GM10266 (cell line): ENCODE data around the gene CASK.

Experiments used
- DNase-seq: peaks from one replicate; pipeline ENCODE4 v3.0.0; 2012; ENCODE audit errors: extremely low spot score
- TF ChIP-seq, protein P1 (sequence below): IDR thresholded peaks from 2 replicates; pipeline ENCODE4 v1.5.1; 2012; ENCODE audit warnings: mild to moderate bottlenecking, low read depth; ENCODE audit not compliant: control insufficient read depth, insufficient read depth; ENCODE audit errors: missing control alignments

Gene CASK

DNA sequence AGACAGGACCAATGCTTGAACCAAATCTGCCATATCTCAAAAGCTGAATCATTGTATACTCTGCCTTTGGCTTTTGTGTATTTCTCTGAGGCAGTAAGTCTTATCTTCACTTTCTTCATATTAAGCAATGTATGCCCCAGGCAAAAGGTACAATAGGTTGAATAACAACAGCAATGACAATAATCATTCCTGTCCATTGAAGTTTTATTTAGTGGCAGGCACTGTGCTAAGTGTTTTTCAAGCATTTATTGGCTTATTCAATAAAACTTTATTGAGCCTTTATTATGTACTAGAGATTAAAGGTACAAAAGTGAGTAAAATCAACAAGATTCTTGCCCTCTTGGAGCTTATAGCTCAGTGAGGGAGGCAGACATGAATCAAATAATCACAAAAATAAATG lies 8.2 kb upstream of the CASK start:
- no peak for DNase-seq
- TF ChIP-seq, protein P1, sequence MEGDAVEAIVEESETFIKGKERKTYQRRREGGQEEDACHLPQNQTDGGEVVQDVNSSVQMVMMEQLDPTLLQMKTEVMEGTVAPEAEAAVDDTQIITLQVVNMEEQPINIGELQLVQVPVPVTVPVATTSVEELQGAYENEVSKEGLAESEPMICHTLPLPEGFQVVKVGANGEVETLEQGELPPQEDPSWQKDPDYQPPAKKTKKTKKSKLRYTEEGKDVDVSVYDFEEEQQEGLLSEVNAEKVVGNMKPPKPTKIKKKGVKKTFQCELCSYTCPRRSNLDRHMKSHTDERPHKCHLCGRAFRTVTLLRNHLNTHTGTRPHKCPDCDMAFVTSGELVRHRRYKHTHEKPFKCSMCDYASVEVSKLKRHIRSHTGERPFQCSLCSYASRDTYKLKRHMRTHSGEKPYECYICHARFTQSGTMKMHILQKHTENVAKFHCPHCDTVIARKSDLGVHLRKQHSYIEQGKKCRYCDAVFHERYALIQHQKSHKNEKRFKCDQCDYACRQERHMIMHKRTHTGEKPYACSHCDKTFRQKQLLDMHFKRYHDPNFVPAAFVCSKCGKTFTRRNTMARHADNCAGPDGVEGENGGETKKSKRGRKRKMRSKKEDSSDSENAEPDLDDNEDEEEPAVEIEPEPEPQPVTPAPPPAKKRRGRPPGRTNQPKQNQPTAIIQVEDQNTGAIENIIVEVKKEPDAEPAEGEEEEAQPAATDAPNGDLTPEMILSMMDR, result no peak

DNA sequence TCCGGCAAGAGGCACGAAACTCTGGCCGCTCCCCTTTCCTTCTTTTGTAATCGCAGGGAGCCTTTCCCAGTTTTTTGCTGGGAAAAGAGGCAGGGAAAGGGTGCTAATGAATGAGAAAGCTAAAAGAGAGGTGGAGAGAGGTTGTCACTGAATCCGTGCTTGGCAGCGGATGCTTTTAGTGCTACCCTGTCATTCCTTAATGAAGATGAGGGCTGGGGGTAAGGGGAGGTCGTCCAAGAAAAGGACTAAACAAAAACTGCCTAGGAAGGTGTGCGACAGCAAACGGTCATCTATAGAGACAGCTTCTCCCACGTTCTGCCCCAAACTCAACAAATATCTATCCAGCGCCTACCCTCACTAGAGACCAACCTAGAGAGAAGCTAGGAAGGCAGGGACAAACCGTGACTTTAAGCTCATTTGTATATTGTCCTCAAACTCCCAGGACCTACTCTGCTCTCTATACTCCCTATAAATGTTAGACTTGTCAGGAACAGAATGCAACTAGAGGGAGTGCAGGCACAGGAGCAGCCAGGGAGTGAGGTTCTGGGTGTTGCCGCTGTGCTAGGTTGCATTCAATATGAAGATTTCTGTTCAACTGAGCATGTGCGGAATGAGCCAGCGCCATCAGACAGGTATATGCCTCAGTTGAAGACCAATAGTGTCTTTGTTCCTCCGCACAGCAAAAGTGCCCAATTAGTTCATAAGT lies 777 bp upstream of the CASK start:
- peak; percentile 7 for DNase-seq
- TF ChIP-seq, protein P1, result no peak

DNA sequence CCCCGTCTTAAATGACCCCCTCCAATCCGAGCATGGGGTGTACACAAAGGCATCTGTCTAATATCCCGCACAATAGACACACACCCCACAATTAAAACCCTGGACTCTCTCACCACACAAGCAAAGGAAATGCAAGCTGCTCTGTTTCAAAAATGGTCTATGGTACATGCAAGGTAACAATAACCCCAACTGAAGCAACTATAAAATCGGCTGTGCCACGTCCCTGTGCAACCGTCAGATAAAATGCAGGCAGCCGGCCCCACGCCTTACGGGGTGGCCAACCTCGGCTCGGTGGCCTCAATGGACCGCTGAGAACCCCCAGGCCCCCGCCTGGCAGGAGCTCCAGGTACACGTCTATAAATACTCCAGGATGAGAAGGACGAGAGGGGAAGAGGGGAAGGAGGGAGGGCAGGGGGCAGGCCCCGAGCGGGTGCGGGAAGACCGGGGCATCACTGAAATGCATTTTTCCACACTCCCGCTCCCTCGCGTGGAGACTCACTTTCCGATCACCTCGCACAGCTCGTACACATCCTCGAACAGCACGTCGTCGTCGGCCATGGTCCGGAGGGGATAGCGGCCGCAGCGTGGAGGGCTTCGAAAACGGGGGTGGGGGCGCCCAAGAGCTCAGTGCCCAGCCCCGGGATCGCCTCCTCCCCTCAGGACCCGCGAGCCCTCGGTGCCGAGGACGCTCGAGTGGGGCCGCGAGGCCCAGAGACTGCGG lies 763 bp downstream of the CASK start:
- DNase-seq, result no peak
- TF ChIP-seq, protein P1, result no peak

DNA sequence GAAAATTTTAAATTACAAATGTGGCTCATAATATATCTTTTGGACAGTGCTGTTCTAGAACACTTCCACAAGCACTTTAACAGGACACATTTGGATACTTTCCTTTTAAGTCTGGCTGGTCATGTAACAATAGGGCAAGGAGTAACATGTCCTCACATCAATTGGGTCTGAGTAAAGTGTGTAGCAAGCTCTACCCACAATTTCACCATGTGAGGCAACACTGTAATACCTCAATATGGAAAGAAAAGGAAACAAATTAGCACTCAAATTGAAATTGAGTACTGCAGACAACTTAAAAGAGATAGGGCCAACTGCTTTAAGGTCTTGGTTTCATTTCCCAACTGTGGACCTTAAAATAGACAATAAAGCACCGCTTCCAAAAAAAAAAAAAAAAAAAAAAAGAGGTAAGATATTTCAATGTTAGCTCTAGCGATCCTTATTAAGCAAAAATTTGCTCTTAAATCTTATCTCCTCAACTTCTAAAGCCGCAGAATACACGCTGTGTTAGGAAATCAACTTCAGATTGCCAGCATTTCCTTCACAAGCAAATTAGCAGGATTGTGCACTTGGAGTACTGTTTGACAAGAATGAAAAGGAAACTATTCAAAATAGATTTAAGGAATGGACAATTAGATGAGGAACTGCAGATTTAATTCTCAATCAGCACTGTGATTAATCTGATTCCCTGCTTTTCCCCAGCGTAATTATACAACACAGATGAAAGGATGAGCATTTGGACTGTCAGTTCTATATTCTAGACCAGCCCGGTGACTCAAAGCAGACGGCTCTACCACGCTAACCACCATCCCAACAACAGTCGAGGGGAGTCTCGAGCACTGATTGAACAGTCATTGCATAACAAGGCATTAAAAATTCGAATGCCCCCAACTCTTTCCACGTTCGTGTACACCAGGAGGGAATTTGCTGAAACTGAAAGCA lies 1.6 kb downstream of the CASK start:
- DNase-seq, result no peak
- TF ChIP-seq, protein P1, result no peak

DNA sequence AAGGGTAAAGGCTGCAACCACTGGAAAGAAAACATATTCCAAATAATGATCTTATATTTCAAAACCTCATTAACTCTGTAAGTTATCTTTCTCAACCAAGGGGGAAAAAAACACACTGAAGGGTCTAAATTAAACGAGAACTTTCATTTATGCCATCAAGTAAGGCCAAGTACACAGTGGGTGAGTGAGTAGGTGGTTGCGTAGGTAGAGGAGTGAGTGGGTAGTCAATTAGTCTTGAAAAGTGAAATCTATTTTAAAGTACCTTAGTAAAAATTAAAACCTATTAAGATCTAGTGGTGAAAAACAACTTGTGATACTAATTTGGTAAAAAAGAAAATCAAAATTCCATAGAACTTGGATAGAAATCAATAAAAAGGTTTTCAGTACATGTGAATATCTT lies 3.5 kb downstream of the CASK start:
- TF ChIP-seq, protein P1, result no peak
- no peak for DNase-seq

DNA sequence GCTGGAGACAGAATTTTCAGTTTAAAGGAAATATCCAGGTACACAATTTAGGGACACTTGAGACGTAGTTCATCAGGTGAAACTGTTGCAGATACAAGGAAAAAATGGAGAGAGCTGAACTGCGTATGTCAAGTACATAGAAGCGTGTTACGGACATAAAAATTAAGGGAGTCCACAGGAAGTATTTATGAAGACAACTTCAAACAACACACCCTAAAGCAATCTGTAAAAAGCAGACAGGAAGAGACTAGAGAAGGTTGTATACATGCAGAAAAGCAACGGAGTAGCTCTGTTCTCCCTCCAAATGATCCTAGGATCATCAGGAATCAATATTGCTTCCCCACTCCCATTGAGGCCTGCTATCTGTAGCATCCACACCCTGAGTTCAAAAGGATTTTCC lies 5.8 kb downstream of the CASK start:
- no peak for DNase-seq
- TF ChIP-seq, protein P1, result no peak
